Measurements from ENCODE around the gene C12orf42. TPM values are rescaled to one million over a fixed set of nuclear protein-coding genes. Genes with fewer than 3 reads are reported as not detected.

Gene C12orf42
- total and polyA plus RNA-seq, 2 donors from 2014 or later: 0.94 TPM; not detected in 1

GRCh38 chr12:103279444-103279843 is 216.3 kb downstream of the C12orf42 start:
- DNase-seq (no peak), FAIRE-seq (no peak)
- intact Hi-C loops (cut with DNase I): no loop called here
- Histone ChIP-seq H3K4me3 (ENCODE audit: low read length in 3 of 3) (no peak overlapping the region), H3K36me3 (ENCODE audit: control insufficient read depth in 2 of 3, insufficient read depth in 3 of 3, low read length in 3 of 3) (no peaks in the 10 kb centered on the region), H3K4me1 (ENCODE audit: control insufficient read depth in 2 of 3, insufficient read depth in 2 of 3, low read depth in 1 of 3, low read length in 3 of 3) (no peaks in the 10 kb centered on the region), H3K9ac (ENCODE audit: low read length in 3 of 3) (no peak overlapping the region), H3K9me3 (ENCODE audit: control insufficient read depth in 2 of 3, insufficient read depth in 1 of 3, low read length in 3 of 3) (no peaks in the 10 kb centered on the region), H3K27me3 (ENCODE audit: control insufficient read depth, insufficient read depth, low read length) (no peaks in the 10 kb centered on the region), H3K27ac (ENCODE audit: low read depth in 2 of 2, low read length in 2 of 2) (no peak overlapping the region)
- TF ChIP-seq, protein P1, sequence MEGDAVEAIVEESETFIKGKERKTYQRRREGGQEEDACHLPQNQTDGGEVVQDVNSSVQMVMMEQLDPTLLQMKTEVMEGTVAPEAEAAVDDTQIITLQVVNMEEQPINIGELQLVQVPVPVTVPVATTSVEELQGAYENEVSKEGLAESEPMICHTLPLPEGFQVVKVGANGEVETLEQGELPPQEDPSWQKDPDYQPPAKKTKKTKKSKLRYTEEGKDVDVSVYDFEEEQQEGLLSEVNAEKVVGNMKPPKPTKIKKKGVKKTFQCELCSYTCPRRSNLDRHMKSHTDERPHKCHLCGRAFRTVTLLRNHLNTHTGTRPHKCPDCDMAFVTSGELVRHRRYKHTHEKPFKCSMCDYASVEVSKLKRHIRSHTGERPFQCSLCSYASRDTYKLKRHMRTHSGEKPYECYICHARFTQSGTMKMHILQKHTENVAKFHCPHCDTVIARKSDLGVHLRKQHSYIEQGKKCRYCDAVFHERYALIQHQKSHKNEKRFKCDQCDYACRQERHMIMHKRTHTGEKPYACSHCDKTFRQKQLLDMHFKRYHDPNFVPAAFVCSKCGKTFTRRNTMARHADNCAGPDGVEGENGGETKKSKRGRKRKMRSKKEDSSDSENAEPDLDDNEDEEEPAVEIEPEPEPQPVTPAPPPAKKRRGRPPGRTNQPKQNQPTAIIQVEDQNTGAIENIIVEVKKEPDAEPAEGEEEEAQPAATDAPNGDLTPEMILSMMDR (IDR thresholded peaks at IDR 0.05; ENCODE audit: borderline replicate concordance, extremely low read depth, insufficient read depth): no peak

GRCh38 chr12:103278329-103278728 is 217.4 kb downstream of the C12orf42 start:
- intact Hi-C loops (cut with DNase I): no loop called here
- no peaks in the 10 kb centered on the region for H3K27me3 ChIP-seq (ENCODE audit: control insufficient read depth, insufficient read depth, low read length)
- TF ChIP-seq, protein P1 (IDR thresholded peaks at IDR 0.05; ENCODE audit: borderline replicate concordance, extremely low read depth, insufficient read depth): no peak
- no peak overlapping the region for H3K27ac ChIP-seq (ENCODE audit: low read depth in 2 of 2, low read length in 2 of 2)
- H3K36me3 ChIP-seq (ENCODE audit: control insufficient read depth in 2 of 3, insufficient read depth in 3 of 3, low read length in 3 of 3): no peaks in the 10 kb centered on the region
- H3K9ac ChIP-seq (ENCODE audit: low read length in 3 of 3): no peak overlapping the region
- no peak for FAIRE-seq
- no peaks in the 10 kb centered on the region for H3K4me1 ChIP-seq (ENCODE audit: control insufficient read depth in 2 of 3, insufficient read depth in 2 of 3, low read depth in 1 of 3, low read length in 3 of 3)
- no peaks in the 10 kb centered on the region for H3K9me3 ChIP-seq (ENCODE audit: control insufficient read depth in 2 of 3, insufficient read depth in 1 of 3, low read length in 3 of 3)
- no peak for DNase-seq
- no peak overlapping the region for H3K4me3 ChIP-seq (ENCODE audit: low read length in 3 of 3)

DNA sequence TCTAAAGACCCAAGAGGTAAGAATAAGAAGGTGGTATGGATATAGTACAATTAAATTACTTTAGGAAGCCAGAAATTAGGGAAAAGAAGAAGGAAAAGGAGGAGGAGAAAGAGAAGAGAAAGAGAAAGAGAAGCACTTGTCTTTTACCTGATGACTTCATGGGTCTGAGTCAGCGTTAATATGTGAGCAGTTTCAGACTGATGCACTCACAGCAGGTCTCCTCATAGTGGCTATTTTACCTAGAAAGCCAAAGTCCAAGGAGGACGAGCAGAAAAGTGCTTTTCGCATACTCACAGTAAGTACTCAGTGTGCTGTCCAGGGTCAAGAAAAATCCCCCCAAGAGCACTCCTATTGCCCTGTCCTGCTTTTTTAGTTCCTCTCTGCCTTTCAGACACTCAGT is 222.1 kb downstream of the C12orf42 start:
- Histone ChIP-seq H3K9me3 (ENCODE audit: control insufficient read depth in 2 of 3, insufficient read depth in 1 of 3, low read length in 3 of 3) (no peaks in the 10 kb centered on the region), H3K4me1 (ENCODE audit: control insufficient read depth in 2 of 3, insufficient read depth in 2 of 3, low read depth in 1 of 3, low read length in 3 of 3) (no peaks in the 10 kb centered on the region), H3K36me3 (ENCODE audit: control insufficient read depth in 2 of 3, insufficient read depth in 3 of 3, low read length in 3 of 3) (no peaks in the 10 kb centered on the region), H3K27me3 (ENCODE audit: control insufficient read depth, insufficient read depth, low read length) (no peaks in the 10 kb centered on the region), H3K4me3 (ENCODE audit: low read length in 3 of 3) (no peak overlapping the region), H3K9ac (ENCODE audit: low read length in 3 of 3) (no peak overlapping the region), H3K27ac (ENCODE audit: low read depth in 2 of 2, low read length in 2 of 2) (no peak overlapping the region)
- intact Hi-C loops (cut with DNase I): no loop called here
- FAIRE-seq (no peak), DNase-seq (peak in 1 of 5 donors; percentile 13)
- TF ChIP-seq, protein P1 (IDR thresholded peaks at IDR 0.05; ENCODE audit: borderline replicate concordance, extremely low read depth, insufficient read depth): no peak

- FAIRE-seq: no peak
- intact Hi-C loops (cut with DNase I): no loop called here
These were observed 222.8 kb downstream of the C12orf42 start for GRCh38 chr12:103272949-103273348.

More at GRCh38 chr12:103272949-103273348, 222.8 kb downstream of the C12orf42 start:
- Histone ChIP-seq H3K9me3 (ENCODE audit: control insufficient read depth in 2 of 3, insufficient read depth in 1 of 3, low read length in 3 of 3) (no peaks in the 10 kb centered on the region), H3K27ac (ENCODE audit: low read depth in 2 of 2, low read length in 2 of 2) (no peak overlapping the region), H3K36me3 (ENCODE audit: control insufficient read depth in 2 of 3, insufficient read depth in 3 of 3, low read length in 3 of 3) (no peaks in the 10 kb centered on the region), H3K27me3 (ENCODE audit: control insufficient read depth, insufficient read depth, low read length) (no peaks in the 10 kb centered on the region), H3K4me3 (ENCODE audit: low read length in 3 of 3) (no peak overlapping the region), H3K9ac (ENCODE audit: low read length in 3 of 3) (no peak overlapping the region), H3K4me1 (ENCODE audit: control insufficient read depth in 2 of 3, insufficient read depth in 2 of 3, low read depth in 1 of 3, low read length in 3 of 3) (no peaks in the 10 kb centered on the region)
- TF ChIP-seq, protein P1 (IDR thresholded peaks at IDR 0.05; ENCODE audit: borderline replicate concordance, extremely low read depth, insufficient read depth): no peak
- DNase-seq: no peak

Data from kidney (tissue), 14 donors.